SW 1271 (cell line): Measurements from ENCODE around the gene ARHGAP42.

Source experiments
- DNase-seq, 2 experiments: peaks; one replicate each; lab custom pipeline; 2025; lab: John Stamatoyannopoulos, UW

The ARHGAP42 gene

GRCh38 chr11:100918551-100919500, 231.7 kb downstream of the ARHGAP42 start:
- no peak for DNase-seq

- DNase-seq = no peak
These were observed 233.5 kb downstream of the ARHGAP42 start for GRCh38 chr11:100920593-100920992.

GRCh38 chr11:100922121-100922520, 235.0 kb downstream of the ARHGAP42 start:
- no peak for DNase-seq

GRCh38 chr11:100923555-100923954, 236.5 kb downstream of the ARHGAP42 start:
- no peak for DNase-seq

- peak in 1 of 2 experiments; percentile 80 for DNase-seq
These were observed 238.8 kb downstream of the ARHGAP42 start for GRCh38 chr11:100925935-100926334.

- DNase-seq = no peak
These were observed 240.5 kb downstream of the ARHGAP42 start for GRCh38 chr11:100927579-100927978.

GRCh38 chr11:100928426-100928825, 241.3 kb downstream of the ARHGAP42 start:
- no peak for DNase-seq

- no peak for DNase-seq
These were observed 242.3 kb downstream of the ARHGAP42 start for GRCh38 chr11:100929377-100929776.

GRCh38 chr11:100930185-100930778, 243.2 kb downstream of the ARHGAP42 start:
- DNase-seq = peak; percentile 56 to 85

GRCh38 chr11:100932474-100933100, 245.5 kb downstream of the ARHGAP42 start:
- DNase-seq = peak in 1 of 2 experiments; percentile 79

GRCh38 chr11:100936781-100937180, 249.7 kb downstream of the ARHGAP42 start:
- no peak for DNase-seq

- DNase-seq = no peak
These were observed 252.5 kb downstream of the ARHGAP42 start for GRCh38 chr11:100939571-100939970.

GRCh38 chr11:100940111-100940510, 253.0 kb downstream of the ARHGAP42 start:
- no peak for DNase-seq

GRCh38 chr11:100941033-100941432, 253.9 kb downstream of the ARHGAP42 start:
- DNase-seq = no peak

- DNase-seq = no peak
These were observed 254.9 kb downstream of the ARHGAP42 start for GRCh38 chr11:100942016-100942415.

GRCh38 chr11:100948936-100949335, 261.8 kb downstream of the ARHGAP42 start:
- DNase-seq = no peak

GRCh38 chr11:100949443-100949842, 262.4 kb downstream of the ARHGAP42 start:
- DNase-seq = no peak

- no peak for DNase-seq
These were observed 268.2 kb downstream of the ARHGAP42 start for GRCh38 chr11:100955318-100955717.

- no peak for DNase-seq
These were observed 269.3 kb downstream of the ARHGAP42 start for GRCh38 chr11:100956351-100956750.

GRCh38 chr11:100957499-100957898, 270.4 kb downstream of the ARHGAP42 start:
- DNase-seq = no peak

GRCh38 chr11:100961633-100962032, 274.5 kb downstream of the ARHGAP42 start:
- DNase-seq = no peak

GRCh38 chr11:100963375-100963774, 276.3 kb downstream of the ARHGAP42 start:
- DNase-seq = no peak

- no peak for DNase-seq
These were observed 277.3 kb downstream of the ARHGAP42 start for GRCh38 chr11:100964435-100964834.
